ENCODE measurements around the gene OCIAD2. TPM values are rescaled to one million over a fixed set of nuclear protein-coding genes. Genes with fewer than 3 reads are reported as not detected.
"Not testable (repeated sequence)": the region's sequence is repeated elsewhere in the genome, so short reads cannot be mapped to it uniquely, and the experiment has no call there.

OCIAD2 gene
- total RNA-seq, 1 experiment from 2014 or later, result 82.7 TPM

DNA sequence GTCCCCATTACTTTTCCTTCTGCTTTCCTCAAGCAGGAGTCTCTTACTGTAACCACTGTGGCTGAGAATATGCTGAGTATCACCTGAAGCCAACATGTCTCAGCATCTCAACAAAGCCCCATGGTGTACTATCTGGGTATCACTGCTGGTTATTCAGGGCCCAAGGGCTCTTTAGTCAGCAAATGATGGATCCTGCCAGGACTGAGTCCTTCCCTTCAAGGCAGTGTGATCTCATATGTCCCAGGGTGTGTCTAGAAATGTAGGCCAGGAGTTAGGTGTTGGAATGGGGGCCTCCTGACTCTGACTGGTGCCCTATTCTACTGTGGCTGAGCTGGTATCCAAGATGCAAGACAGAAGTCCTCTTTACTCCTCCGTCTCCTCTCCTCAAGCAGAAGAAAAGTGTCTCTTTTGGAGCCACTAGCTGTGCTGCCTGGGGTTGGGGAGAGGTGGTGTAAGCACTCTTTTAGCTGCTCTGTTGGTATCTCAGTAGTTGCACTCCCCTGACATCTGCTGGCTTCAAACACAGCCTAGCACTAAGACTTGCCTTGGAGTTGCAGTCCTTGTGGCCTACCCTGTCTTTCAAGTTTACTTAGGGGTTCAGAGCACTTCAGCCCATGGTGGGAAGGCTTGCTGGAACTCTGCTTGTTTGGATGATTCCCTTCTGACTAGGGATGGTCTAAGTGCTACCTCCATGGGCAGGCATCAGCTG lies 28.6 kb downstream of the OCIAD2 start:
- POLR2A ChIA-PET, result no interaction called here
- H3K4me3 Mint-ChIP-seq, result no peak overlapping the region
- H3K4me1 Mint-ChIP-seq, result peaks cover 4% of the 10 kb centered on the region
- H3K36me3 Mint-ChIP-seq, result peaks cover 2% of the 10 kb centered on the region; the same call in 1 of the 2 replicates
- no peak overlapping the region for H3K27ac Mint-ChIP-seq
- CTCF ChIA-PET, result interaction anchor here (1.2 kb wide), 1 partner anchor 67 kb away, joined by 3 read pairs; no protein-coding TSS in a partner anchor
- ATAC-seq, result peak; percentile 84
- H3K27me3 Mint-ChIP-seq (ENCODE audit: low read depth), result no peaks in the 10 kb centered on the region
- DNase-seq (ENCODE audit: low spot score), result no peak
- H3K9me3 Mint-ChIP-seq, result peaks cover 3% of the 10 kb centered on the region
- no peak for TF ChIP-seq NFE2L1 (CRISPR knock-in tag; IDR thresholded peaks at IDR 0.05)
- no peak for TF ChIP-seq CREB1 (CRISPR knock-in tag; IDR thresholded peaks at IDR 0.05)
- TF ChIP-seq, protein P1, sequence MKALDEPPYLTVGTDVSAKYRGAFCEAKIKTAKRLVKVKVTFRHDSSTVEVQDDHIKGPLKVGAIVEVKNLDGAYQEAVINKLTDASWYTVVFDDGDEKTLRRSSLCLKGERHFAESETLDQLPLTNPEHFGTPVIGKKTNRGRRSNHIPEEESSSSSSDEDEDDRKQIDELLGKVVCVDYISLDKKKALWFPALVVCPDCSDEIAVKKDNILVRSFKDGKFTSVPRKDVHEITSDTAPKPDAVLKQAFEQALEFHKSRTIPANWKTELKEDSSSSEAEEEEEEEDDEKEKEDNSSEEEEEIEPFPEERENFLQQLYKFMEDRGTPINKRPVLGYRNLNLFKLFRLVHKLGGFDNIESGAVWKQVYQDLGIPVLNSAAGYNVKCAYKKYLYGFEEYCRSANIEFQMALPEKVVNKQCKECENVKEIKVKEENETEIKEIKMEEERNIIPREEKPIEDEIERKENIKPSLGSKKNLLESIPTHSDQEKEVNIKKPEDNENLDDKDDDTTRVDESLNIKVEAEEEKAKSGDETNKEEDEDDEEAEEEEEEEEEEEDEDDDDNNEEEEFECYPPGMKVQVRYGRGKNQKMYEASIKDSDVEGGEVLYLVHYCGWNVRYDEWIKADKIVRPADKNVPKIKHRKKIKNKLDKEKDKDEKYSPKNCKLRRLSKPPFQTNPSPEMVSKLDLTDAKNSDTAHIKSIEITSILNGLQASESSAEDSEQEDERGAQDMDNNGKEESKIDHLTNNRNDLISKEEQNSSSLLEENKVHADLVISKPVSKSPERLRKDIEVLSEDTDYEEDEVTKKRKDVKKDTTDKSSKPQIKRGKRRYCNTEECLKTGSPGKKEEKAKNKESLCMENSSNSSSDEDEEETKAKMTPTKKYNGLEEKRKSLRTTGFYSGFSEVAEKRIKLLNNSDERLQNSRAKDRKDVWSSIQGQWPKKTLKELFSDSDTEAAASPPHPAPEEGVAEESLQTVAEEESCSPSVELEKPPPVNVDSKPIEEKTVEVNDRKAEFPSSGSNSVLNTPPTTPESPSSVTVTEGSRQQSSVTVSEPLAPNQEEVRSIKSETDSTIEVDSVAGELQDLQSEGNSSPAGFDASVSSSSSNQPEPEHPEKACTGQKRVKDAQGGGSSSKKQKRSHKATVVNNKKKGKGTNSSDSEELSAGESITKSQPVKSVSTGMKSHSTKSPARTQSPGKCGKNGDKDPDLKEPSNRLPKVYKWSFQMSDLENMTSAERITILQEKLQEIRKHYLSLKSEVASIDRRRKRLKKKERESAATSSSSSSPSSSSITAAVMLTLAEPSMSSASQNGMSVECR (CRISPR knock-in tag; IDR thresholded peaks at IDR 0.05; ENCODE audit: borderline replicate concordance), result no peak
- TF ChIP-seq RORB (CRISPR knock-in tag; IDR thresholded peaks at IDR 0.05), result no peak
- TF ChIP-seq, protein P2, sequence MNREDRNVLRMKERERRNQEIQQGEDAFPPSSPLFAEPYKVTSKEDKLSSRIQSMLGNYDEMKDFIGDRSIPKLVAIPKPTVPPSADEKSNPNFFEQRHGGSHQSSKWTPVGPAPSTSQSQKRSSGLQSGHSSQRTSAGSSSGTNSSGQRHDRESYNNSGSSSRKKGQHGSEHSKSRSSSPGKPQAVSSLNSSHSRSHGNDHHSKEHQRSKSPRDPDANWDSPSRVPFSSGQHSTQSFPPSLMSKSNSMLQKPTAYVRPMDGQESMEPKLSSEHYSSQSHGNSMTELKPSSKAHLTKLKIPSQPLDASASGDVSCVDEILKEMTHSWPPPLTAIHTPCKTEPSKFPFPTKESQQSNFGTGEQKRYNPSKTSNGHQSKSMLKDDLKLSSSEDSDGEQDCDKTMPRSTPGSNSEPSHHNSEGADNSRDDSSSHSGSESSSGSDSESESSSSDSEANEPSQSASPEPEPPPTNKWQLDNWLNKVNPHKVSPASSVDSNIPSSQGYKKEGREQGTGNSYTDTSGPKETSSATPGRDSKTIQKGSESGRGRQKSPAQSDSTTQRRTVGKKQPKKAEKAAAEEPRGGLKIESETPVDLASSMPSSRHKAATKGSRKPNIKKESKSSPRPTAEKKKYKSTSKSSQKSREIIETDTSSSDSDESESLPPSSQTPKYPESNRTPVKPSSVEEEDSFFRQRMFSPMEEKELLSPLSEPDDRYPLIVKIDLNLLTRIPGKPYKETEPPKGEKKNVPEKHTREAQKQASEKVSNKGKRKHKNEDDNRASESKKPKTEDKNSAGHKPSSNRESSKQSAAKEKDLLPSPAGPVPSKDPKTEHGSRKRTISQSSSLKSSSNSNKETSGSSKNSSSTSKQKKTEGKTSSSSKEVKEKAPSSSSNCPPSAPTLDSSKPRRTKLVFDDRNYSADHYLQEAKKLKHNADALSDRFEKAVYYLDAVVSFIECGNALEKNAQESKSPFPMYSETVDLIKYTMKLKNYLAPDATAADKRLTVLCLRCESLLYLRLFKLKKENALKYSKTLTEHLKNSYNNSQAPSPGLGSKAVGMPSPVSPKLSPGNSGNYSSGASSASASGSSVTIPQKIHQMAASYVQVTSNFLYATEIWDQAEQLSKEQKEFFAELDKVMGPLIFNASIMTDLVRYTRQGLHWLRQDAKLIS (CRISPR knock-in tag; IDR thresholded peaks at IDR 0.05; ENCODE audit: borderline replicate concordance), result no peak
- no peak for TF ChIP-seq ZNF121 (CRISPR knock-in tag; IDR thresholded peaks at IDR 0.05)
- TF ChIP-seq ETV6 (CRISPR knock-in tag; IDR thresholded peaks at IDR 0.05), result no peak

DNA sequence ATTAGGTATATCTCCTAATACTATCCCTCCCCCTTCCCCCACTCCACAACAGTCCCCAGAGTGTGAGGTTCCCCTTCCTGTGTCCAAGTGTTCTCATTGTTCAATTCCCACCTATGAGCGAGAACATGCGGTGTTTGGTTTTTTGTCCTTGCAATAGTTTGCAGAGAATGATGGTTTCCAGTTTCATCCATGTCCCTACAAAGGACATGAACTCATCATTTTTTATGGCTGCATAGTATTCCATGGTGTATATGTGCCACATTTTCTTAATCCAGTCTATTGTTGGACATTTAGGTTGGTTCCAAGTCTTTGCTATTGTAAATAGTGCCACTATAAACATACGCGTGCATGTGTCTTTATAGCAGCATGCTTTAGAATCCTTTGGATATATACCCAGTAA lies 41.9 kb downstream of the OCIAD2 start:
- H3K27ac Mint-ChIP-seq; H3K4me1 Mint-ChIP-seq; DNase-seq (ENCODE audit: low spot score); H3K4me3 Mint-ChIP-seq; H3K27me3 Mint-ChIP-seq (ENCODE audit: low read depth); CTCF ChIA-PET; ATAC-seq; POLR2A ChIA-PET: not testable (repeated sequence)
- peaks cover 40% of the 10 kb centered on the region for H3K9me3 Mint-ChIP-seq
- H3K36me3 Mint-ChIP-seq, result peaks cover 34% of the 10 kb centered on the region

DNA sequence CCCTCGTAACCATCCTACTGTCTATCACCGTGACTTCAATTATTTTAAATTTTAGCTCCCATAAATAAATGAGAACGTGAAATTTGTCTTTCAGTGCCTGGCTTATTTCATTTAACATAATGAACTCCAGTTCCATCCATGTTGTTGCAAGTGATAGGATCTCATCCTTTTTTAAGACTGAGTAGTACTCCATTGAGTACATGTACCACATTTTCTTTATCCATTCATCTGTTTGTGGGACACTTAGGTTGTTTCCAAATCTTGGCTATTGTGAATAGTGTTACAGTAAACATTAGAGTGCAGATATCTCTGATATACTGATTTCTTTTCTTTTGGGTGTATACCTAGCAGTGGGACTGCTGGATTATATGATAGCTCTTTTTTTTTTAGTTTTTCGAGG lies 42.8 kb downstream of the OCIAD2 start:
- Mint-ChIP-seq H3K4me3 (no peak overlapping the region), H3K27ac (no peak overlapping the region), H3K27me3 (ENCODE audit: low read depth) (no peaks in the 10 kb centered on the region), H3K36me3 (peaks cover 31% of the 10 kb centered on the region), H3K4me1 (no peaks in the 10 kb centered on the region), H3K9me3 (peaks cover 30% of the 10 kb centered on the region)
- ChIA-PET CTCF (no interaction called here), POLR2A (no interaction called here)
- DNase-seq (ENCODE audit: low spot score) (no peak), ATAC-seq (no peak)
- TF ChIP-seq RELA (CRISPR knock-in tag; IDR thresholded peaks at IDR 0.05; ENCODE audit: borderline replicate concordance) (no peak), NFYB (CRISPR knock-in tag; conservative IDR thresholded peaks at IDR 0.05; ENCODE audit: low read depth) (no peak), TEAD1 (CRISPR knock-in tag; IDR thresholded peaks at IDR 0.05) (no peak), ZNF232 (CRISPR knock-in tag; IDR thresholded peaks at IDR 0.05) (no peak), CREB1 (CRISPR knock-in tag; IDR thresholded peaks at IDR 0.05) (no peak), SP1 (CRISPR knock-in tag; conservative IDR thresholded peaks at IDR 0.05) (no peak), RORB (CRISPR knock-in tag; IDR thresholded peaks at IDR 0.05) (no peak), ZNF423 (CRISPR knock-in tag; IDR thresholded peaks at IDR 0.05) (no peak), JAZF1 (CRISPR knock-in tag; IDR thresholded peaks at IDR 0.05) (no peak), ATF1 (CRISPR knock-in tag; IDR thresholded peaks at IDR 0.05) (no peak)
- TF ChIP-seq, protein P3, sequence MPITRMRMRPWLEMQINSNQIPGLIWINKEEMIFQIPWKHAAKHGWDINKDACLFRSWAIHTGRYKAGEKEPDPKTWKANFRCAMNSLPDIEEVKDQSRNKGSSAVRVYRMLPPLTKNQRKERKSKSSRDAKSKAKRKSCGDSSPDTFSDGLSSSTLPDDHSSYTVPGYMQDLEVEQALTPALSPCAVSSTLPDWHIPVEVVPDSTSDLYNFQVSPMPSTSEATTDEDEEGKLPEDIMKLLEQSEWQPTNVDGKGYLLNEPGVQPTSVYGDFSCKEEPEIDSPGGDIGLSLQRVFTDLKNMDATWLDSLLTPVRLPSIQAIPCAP (CRISPR knock-in tag; IDR thresholded peaks at IDR 0.05), result no peak
- TF ChIP-seq, protein P4, sequence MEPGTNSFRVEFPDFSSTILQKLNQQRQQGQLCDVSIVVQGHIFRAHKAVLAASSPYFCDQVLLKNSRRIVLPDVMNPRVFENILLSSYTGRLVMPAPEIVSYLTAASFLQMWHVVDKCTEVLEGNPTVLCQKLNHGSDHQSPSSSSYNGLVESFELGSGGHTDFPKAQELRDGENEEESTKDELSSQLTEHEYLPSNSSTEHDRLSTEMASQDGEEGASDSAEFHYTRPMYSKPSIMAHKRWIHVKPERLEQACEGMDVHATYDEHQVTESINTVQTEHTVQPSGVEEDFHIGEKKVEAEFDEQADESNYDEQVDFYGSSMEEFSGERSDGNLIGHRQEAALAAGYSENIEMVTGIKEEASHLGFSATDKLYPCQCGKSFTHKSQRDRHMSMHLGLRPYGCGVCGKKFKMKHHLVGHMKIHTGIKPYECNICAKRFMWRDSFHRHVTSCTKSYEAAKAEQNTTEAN (CRISPR knock-in tag; IDR thresholded peaks at IDR 0.05), result no peak
- TF ChIP-seq, protein P5, sequence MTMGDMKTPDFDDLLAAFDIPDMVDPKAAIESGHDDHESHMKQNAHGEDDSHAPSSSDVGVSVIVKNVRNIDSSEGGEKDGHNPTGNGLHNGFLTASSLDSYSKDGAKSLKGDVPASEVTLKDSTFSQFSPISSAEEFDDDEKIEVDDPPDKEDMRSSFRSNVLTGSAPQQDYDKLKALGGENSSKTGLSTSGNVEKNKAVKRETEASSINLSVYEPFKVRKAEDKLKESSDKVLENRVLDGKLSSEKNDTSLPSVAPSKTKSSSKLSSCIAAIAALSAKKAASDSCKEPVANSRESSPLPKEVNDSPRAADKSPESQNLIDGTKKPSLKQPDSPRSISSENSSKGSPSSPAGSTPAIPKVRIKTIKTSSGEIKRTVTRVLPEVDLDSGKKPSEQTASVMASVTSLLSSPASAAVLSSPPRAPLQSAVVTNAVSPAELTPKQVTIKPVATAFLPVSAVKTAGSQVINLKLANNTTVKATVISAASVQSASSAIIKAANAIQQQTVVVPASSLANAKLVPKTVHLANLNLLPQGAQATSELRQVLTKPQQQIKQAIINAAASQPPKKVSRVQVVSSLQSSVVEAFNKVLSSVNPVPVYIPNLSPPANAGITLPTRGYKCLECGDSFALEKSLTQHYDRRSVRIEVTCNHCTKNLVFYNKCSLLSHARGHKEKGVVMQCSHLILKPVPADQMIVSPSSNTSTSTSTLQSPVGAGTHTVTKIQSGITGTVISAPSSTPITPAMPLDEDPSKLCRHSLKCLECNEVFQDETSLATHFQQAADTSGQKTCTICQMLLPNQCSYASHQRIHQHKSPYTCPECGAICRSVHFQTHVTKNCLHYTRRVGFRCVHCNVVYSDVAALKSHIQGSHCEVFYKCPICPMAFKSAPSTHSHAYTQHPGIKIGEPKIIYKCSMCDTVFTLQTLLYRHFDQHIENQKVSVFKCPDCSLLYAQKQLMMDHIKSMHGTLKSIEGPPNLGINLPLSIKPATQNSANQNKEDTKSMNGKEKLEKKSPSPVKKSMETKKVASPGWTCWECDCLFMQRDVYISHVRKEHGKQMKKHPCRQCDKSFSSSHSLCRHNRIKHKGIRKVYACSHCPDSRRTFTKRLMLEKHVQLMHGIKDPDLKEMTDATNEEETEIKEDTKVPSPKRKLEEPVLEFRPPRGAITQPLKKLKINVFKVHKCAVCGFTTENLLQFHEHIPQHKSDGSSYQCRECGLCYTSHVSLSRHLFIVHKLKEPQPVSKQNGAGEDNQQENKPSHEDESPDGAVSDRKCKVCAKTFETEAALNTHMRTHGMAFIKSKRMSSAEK (CRISPR knock-in tag; IDR thresholded peaks at IDR 0.05; ENCODE audit: borderline replicate concordance), result no peak
